Upper lobe of left lung (tissue), 6 donors: ENCODE measurements around the gene EFEMP2. TPM values are rescaled to one million over a fixed set of nuclear protein-coding genes. Genes with fewer than 3 reads are reported as not detected.
A peak's percentile ranks its signal among the peaks of the same experiment; 100 is the strongest.

Experiments
- ATAC-seq, 2 donors: fragments of 200-7000 bp; cut with Tn5 transposase; one replicate each; pipeline ENCODE4 v1.9.1; 2022; ENCODE audit warnings: mild to moderate bottlenecking in 2 of 2, moderate library complexity in 2 of 2; ENCODE audit not compliant: low FRiP score in 2 of 2
- DNase-seq, 2 donors: peaks; one replicate each; pipeline ENCODE4 v3.0.0-alpha.2; 2019 to 2020
- H3K27ac ChIP-seq, 4 donors: fragments of 200-600 bp; sonication (generic); one replicate each; pipeline ENCODE4 v1.5.1; 2016 to 2019
- H3K27me3 ChIP-seq, 4 donors: fragments of 200-600 bp; sonication (generic); one replicate each; pipeline ENCODE4 v1.5.1; 2017 to 2019
- H3K36me3 ChIP-seq, 4 donors: fragments of 200-600 bp; sonication (generic); one replicate each; pipeline ENCODE4 v1.5.1; 2016 to 2019
- H3K4me1 ChIP-seq, 4 donors: fragments of 200-600 bp; sonication (generic); one replicate each; pipeline ENCODE4 v1.5.1; 2018 to 2019
- H3K4me3 ChIP-seq, 4 donors: fragments of 200-600 bp; sonication (generic); one replicate each; pipeline ENCODE4 v1.5.1; 2017 to 2019; ENCODE audit warnings: mild to moderate bottlenecking in 2 of 4, moderate library complexity in 1 of 4
- H3K9me3 ChIP-seq, 4 donors: fragments of 200-600 bp; sonication (generic); one replicate each; pipeline ENCODE4 v1.5.1; 2018 to 2019
- EP300 ChIP-seq, 4 donors: sonication (generic); formaldehyde crosslinking; IDR thresholded peaks; one replicate each; pipeline ENCODE4 v1.5.1; 2017; ENCODE audit warnings: antibody characterized with exemption in 4 of 4, control low read depth in 2 of 4
- POLR2A ChIP-seq, 4 donors: fragments of 450-650 bp; IDR thresholded peaks; one replicate each; pipeline ENCODE4 v1.5.1; 2016 to 2017; ENCODE audit warnings: antibody characterized with exemption in 4 of 4, mild to moderate bottlenecking in 2 of 4
- POLR2AphosphoS5 ChIP-seq, 2 donors: sonication (generic); formaldehyde crosslinking; IDR thresholded peaks; one replicate each; pipeline ENCODE4 v1.5.1; 2017; ENCODE audit warnings: antibody characterized with exemption in 2 of 2
- WGBS, 2 donors: methylation state at CpG; one replicate each; pipeline ENCODE4 v1.1.5; 2017 to 2018; 5-methylcytosine and 5-hydroxymethylcytosine counted together
- total RNA-seq, 6 donors: library from RNA; depleted of rRNA in 4 of 6; stranded (reverse); fragments of >200 nt in 4 of 6; gene quantifications; one replicate each; pipeline versions ENCODE4 v1.1.0 to v1.2.1, GENCODE V29; 2016 to 2021
- TF ChIP-seq, protein P1 (sequence below), 6 experiments: fragments of 450-650 bp in 4 of 6; fragments of 200-600 bp in 2 of 6; sonication (generic) in 2 of 6; IDR thresholded peaks; one replicate each; pipeline ENCODE4 v1.5.1; 2016 to 2019; ENCODE audit warnings: antibody characterized with exemption in 6 of 6
- donor health status: DM: no; HTN: no; CAD: no; lungs with moderate emphysema.
- donor health status: DM: no; HTN: yes; CAD: no; lungs with severe emphysema.

Gene EFEMP2
- total RNA-seq, 6 donors from 2014 or later: 28.8 to 79.6 (median 65.3) TPM

DNA sequence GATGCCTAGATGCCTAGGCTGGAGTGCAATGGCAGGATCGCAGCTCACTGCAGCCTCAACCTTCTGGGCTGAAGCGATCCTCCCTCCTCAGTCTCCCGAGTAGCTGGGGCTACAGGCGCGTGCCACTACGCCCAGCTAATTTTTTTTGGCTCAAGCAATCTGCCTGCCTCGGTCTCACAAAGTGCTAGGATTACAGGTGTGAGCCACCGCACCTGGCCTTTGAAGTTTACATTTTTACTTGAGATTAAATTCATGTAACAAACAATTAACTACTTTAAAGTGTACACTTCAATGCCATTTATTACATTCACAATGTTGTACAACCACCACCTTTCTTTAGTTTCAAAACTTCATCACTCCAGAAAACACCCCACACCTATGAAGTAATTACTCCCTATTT lies 31.1 kb upstream of the EFEMP2 start:
- TF ChIP-seq POLR2A (IDR thresholded peaks at IDR 0.05): no peak
- TF ChIP-seq, protein P1, sequence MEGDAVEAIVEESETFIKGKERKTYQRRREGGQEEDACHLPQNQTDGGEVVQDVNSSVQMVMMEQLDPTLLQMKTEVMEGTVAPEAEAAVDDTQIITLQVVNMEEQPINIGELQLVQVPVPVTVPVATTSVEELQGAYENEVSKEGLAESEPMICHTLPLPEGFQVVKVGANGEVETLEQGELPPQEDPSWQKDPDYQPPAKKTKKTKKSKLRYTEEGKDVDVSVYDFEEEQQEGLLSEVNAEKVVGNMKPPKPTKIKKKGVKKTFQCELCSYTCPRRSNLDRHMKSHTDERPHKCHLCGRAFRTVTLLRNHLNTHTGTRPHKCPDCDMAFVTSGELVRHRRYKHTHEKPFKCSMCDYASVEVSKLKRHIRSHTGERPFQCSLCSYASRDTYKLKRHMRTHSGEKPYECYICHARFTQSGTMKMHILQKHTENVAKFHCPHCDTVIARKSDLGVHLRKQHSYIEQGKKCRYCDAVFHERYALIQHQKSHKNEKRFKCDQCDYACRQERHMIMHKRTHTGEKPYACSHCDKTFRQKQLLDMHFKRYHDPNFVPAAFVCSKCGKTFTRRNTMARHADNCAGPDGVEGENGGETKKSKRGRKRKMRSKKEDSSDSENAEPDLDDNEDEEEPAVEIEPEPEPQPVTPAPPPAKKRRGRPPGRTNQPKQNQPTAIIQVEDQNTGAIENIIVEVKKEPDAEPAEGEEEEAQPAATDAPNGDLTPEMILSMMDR (IDR thresholded peaks at IDR 0.05): no peak
- no peak for TF ChIP-seq EP300 (IDR thresholded peaks at IDR 0.05)
- TF ChIP-seq POLR2AphosphoS5 (IDR thresholded peaks at IDR 0.05): no peak
- 83% methylated on average over 8 of the region's 8 CpGs for WGBS, 2 donors
- Histone ChIP-seq H3K27me3 (peaks cover 0 to 3% (median 0%) of the 10 kb centered on the region in 4 donors), H3K4me3 (no peak overlapping the region), H3K27ac (no peak overlapping the region), H3K36me3 (no peaks in the 10 kb centered on the region), H3K4me1 (peaks cover 15 to 22% (median 18%) of the 10 kb centered on the region in 4 donors), H3K9me3 (no peaks in the 10 kb centered on the region)
- ATAC-seq: no peak
- no peak for DNase-seq

DNA sequence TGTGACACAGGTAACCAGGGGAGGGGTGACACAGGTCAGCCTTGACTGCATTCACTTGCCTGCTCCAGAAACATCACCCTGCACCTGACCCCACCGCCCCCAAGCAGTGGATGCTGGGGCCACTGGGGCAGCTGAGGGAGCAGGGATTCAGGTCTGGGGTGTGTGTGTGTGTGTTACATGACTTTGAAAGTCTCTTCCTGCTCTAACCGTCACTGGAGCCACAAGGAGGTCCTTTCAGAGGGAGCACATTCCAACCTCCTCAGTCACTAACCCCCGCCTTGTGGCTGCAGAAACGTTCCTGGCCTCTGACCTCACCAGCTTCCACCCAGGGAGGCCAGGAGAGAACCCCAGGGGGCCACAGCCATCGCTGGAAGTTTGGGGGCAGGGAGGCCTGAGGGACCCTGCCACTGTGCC lies 30.5 kb upstream of the EFEMP2 start:
- WGBS, 2 donors: 8 to 34% methylated on average over 2 to 4 of the region's 5 CpGs
- Histone ChIP-seq H3K36me3 (no peaks in the 10 kb centered on the region), H3K4me1 (peaks cover 15 to 22% (median 18%) of the 10 kb centered on the region in 4 donors), H3K27ac (no peak overlapping the region), H3K9me3 (no peaks in the 10 kb centered on the region), H3K27me3 (peaks cover 0 to 3% (median 0%) of the 10 kb centered on the region in 4 donors), H3K4me3 (no peak overlapping the region)
- ATAC-seq: no peak
- no peak for DNase-seq
- no peak for TF ChIP-seq POLR2A (IDR thresholded peaks at IDR 0.05)
- no peak for TF ChIP-seq POLR2AphosphoS5 (IDR thresholded peaks at IDR 0.05)
- TF ChIP-seq, protein P1 (IDR thresholded peaks at IDR 0.05): no peak
- TF ChIP-seq EP300 (IDR thresholded peaks at IDR 0.05): no peak

DNA sequence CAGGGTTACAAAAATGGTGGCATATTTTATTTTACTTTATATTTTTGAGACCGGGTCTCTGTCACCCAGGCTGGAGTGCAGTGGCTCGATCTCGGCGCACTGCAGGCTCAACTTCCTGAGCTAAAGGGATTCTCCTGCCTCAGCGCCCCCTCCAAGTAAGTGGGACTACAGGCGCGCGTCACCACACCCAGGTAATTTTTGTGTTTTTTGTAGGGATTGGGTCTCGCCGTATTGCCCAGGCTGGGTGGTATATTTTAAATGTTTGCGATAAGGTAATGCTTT lies 28.2 kb upstream of the EFEMP2 start:
- Histone ChIP-seq H3K4me3 (peak overlapping the region in 3 of 4 donors; percentile 62 to 69 (median 66)), H3K27me3 (peaks cover 0 to 3% (median 0%) of the 10 kb centered on the region in 4 donors), H3K27ac (peak overlapping the region in 3 of 4 donors; percentile 50 to 84 (median 70)), H3K9me3 (no peaks in the 10 kb centered on the region), H3K36me3 (no peaks in the 10 kb centered on the region), H3K4me1 (peaks cover 15 to 22% (median 18%) of the 10 kb centered on the region in 4 donors)
- 71 to 77% methylated on average over 11 of the region's 11 CpGs for WGBS, 2 donors
- DNase-seq (no peak), ATAC-seq (no peak)
- TF ChIP-seq POLR2A (IDR thresholded peaks at IDR 0.05) (no peak), POLR2AphosphoS5 (IDR thresholded peaks at IDR 0.05) (no peak), EP300 (IDR thresholded peaks at IDR 0.05) (no peak)
- TF ChIP-seq, protein P1 (IDR thresholded peaks at IDR 0.05): no peak

DNA sequence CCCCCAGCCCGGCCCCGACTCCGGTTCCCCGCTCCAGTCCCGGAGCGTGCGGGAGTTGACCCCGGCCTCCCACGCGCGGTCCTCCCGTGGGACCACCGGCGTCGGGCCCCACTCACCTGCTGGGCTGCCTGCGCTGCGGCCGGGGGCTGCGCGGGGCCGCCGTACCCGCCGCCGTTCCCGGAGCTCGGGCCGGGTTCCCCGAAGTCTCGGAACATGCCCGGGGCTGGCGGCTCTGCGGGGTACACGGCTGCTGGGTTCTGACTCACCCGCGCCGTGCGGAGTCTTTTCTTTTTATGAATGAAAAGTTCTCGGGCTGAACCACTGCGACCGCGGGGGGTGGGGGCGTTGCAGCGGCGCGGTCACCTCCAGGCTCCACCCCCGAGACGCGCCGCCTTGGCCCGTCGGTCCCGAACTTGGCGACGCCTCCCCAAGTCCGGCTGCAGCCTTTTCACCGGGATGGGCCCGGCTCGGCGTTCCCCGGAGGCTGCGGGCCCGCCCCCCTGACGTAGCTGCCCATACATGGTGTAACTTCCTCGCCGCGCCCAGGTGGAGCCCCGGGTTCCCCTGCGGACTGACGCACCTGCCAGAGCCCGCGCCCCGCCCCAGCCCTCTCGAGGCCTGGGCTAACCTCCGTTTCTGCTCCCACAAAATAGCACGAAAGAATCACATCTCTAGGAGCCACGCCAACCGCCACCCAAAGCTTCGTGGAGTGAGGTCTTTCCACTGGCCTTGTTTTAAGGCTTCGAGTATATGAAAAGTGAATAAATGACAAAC lies 27.7 kb upstream of the EFEMP2 start, which contains the start of gene FOSL1:
TSS of gene FOSL1 (minus strand) at position 264 of the 774 bp plus-strand sequence. CDS start at position 215, 49 bp downstream.
- WGBS, 2 donors: 5 to 7% methylated on average over 16 to 46 of the region's 80 CpGs
- Histone ChIP-seq H3K9me3 (no peaks in the 10 kb centered on the region), H3K4me1 (peaks cover 15 to 22% (median 18%) of the 10 kb centered on the region in 4 donors), H3K36me3 (no peaks in the 10 kb centered on the region), H3K27ac (peak within 1 kb of the TSS; percentile 70 to 84 (median 77)), H3K4me3 (peak within 1 kb of the TSS; percentile 62 to 75 (median 68)), H3K27me3 (peaks cover 0 to 3% (median 0%) of the 10 kb centered on the region in 4 donors)
- peak in 3 of 4 donors; percentile 64 to 81 (median 73) for TF ChIP-seq POLR2A (IDR thresholded peaks at IDR 0.05)
- TF ChIP-seq, protein P1 (IDR thresholded peaks at IDR 0.05): peak in 1 of 6 experiments; percentile 9
- peak; percentile 52 to 72 for TF ChIP-seq POLR2AphosphoS5 (IDR thresholded peaks at IDR 0.05)
- TF ChIP-seq EP300 (IDR thresholded peaks at IDR 0.05): peak in 1 of 4 donors; percentile 10
- ATAC-seq (peak; percentile 91 to 95), DNase-seq (peak; percentile 97)
